NB4 (cell line): ENCODE results near the gene RAB3C.

Experiments used
- CTCF ChIP-seq: IDR thresholded peaks from one replicate; pipeline ENCODE4 v1.5.1; 2012; ENCODE audit warnings: low read depth, low read length
- MAX ChIP-seq: IDR thresholded peaks from 2 replicates; pipeline ENCODE4 v1.6.1; 2011; ENCODE audit warnings: low read depth, low read length

GRCh38 chr5:58842852-58843251 is 260.0 kb downstream of the RAB3C start:
- TF ChIP-seq MAX (no peak), CTCF (no peak)
